GM18502 (cell line): ENCODE data around the gene SPRR3.

ENCODE experiments used
- ATAC-seq: cut with Tn5 transposase; IDR thresholded peaks from one replicate; pipeline ENCODE4 v1.9.1; 2021; ENCODE audit warnings: mild to moderate bottlenecking; ENCODE audit not compliant: unreplicated experiment, poor library complexity

Gene SPRR3, protein sequence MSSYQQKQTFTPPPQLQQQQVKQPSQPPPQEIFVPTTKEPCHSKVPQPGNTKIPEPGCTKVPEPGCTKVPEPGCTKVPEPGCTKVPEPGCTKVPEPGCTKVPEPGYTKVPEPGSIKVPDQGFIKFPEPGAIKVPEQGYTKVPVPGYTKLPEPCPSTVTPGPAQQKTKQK

DNA sequence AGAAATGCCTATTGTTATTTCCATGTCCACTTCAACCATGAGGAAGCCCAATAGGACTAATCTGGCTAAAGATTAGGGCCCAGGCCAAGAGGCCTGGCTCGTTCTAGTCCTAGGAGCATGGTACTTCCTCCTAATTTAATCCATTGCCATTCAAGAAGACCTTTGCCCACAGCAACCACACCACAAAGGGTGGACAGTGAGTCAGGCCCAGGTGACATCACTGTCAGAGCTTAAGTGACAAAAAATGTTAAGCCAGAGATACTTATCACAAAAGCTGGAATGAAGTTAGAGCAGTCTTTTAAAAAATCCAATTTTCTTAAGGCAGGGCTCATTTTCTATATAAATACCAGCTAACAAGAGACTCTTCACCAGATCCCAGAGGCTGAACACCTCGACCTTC lies at the start of gene SPRR3:
Gene SPRR3 (plus strand): TSS at position 368 of the 400 bp plus-strand sequence. CDS start 1,272 bp downstream, outside the sequence.
- ATAC-seq: no peak

DNA sequence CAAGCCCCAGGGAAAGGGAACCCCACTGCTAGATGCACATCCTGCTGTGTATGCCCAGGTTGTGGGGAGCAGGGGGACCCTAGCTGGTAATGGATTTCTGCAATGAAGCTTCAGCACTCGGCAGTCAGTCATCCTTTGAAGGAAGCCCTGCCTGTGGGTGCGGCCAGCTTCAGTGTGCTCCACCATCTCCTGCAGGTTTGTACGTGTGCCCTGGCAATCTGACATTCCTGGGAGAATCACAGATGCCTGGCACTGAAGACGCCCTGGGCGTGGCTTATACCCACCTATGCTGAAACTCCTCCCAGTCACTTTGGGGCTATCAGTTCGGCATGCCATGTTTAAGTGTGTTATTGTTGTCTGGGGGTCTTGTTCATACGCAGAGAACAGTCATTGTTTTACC lies 47.8 kb upstream of the SPRR3 start:
- ATAC-seq: no peak

DNA sequence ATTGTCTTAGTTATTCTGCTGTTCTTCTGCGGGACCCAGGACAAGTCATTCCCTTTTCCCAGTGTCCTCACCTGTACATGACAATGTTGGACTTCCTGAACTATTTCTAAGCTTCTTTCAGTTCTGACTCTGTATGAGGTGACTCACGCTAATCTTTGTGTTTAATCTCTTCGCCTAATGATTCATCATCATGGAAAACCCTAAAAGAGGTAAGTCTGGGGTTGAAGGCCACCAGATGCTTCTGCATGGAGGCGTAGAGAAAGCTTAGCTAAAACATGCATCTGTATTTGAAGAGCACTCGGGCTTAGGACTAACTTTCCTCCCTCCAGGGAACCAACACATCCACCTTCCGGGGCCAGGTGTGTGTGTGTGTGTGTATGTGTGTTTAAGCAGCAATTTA lies 47.1 kb upstream of the SPRR3 start:
- ATAC-seq: no peak

DNA sequence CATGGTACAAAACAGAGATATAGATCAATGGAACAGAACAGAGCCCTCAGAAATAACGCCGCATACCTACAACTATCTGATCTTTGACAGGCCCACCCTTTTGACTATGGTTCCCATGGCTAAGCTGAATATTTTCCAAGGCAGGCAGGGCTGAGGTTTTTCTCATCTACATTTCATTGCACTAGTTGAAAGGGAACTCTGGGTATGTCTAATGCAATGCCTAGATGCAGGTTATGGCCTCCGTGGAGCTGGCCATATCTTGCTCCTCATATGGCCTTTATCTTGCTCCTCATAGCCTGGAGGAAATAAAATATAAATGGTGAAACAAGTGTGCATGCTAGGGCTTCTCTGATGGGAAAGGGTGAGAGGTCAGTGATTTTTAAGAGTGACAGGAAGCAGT lies 44.0 kb upstream of the SPRR3 start:
- ATAC-seq: no peak

DNA sequence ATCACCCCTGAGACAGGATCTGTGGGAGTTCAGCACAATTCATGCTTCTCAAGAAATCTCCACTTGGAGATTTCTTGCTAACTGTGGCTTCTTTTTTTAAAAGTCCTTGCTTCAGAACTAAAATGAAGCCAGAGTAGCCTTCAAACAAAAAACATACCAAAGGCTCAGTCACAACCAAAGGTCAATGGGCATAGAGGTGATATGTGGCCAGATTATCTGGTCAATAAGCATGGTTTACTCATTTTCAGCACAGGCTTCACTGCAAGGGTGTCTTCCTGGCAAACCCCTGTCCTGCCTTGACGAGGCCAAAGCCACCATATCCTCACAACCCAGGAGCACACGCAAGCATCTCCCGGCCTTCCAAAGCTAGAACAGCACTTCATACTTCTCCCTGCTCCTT lies 42.3 kb upstream of the SPRR3 start:
- no peak for ATAC-seq

DNA sequence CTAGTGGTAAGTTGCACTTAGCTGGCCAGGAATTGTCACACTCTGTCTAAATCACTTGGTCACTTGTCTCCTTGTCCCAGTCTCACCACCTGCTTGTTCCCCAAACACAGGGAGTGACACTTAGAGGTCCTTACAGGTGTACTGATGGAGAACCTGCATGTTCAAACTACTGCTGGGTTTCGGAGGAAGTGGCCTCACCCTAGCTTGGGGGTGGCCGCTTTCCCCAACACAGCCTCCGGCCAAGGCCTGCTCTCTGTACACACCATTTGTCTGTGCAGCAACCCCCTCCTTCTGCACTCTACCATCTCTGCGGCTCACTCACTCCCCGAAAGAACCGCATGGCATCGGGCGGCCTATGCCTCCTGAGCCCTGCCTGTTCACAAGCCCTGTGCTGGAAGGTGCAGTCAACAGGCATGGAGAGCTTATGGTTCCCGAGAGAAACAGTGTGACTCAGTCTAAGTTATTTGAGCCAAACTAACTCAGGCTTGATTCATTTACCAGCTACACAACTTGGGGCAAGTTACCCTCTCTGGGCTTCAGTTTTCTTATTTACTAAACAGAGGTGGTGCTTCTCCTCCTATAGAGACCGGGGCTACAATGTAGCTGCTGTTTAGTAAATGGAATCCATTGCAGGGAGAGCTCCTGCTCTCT lies 41.6 kb upstream of the SPRR3 start:
- ATAC-seq: no peak

DNA sequence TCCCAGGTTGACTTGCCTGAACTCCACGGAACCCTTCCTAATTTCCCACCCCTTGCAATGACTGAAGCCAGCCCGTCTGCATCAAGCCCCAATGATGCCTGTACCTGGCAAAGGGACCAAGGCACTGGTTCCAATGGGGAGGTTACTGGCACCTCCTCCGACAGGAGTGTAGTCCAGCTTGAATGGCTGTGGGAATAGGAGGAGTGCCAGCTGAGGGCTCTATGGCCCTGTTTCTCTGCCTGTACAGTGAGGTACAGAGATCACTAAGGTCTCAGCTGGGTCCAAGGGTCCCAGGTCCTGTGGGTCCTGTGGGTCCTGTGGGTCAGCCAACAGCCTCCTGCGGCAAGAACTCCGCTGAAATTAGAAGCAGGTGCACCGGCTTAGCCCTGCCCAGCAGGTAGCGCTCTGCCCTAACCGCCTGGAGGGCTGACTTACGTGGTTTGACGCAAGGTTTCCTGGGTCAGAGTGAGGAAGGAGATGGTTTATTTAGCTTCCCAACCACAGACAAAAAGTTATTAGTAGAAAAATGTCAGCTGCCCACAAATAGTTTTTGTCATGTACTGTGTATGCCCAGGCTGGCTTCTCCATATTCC lies 41.0 kb upstream of the SPRR3 start:
- ATAC-seq: no peak

DNA sequence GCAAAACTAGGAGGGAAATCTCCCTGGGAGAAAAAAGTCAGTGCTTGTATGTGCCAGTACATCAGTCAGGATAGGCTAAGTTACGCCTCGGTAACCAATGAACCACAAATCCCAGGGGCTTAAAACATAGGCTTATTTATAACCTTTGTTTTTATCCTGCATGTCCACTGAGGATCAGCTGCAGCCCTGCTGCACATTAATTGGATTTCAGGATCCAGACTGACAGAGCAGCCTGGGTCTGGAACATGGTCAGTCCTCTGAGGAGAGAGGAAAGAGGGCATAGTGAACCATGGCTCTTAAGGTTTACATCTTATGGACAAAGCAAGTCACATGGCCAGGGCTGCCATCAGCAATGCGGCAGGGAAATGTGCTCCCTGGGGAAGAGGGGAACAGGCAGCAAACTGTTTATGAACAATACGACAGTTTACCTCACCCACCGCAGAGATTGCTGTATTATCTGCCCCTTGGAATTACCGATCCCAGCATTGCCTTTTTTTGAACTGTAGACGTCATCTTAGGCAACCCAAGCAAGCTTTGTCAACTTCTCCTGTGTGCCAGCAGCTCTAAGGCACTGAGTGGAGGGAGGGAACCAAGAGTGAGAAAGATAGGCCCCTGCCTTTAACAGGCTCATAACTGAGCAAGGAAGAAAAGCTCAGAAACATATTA lies 40.2 kb upstream of the SPRR3 start:
- no peak for ATAC-seq

DNA sequence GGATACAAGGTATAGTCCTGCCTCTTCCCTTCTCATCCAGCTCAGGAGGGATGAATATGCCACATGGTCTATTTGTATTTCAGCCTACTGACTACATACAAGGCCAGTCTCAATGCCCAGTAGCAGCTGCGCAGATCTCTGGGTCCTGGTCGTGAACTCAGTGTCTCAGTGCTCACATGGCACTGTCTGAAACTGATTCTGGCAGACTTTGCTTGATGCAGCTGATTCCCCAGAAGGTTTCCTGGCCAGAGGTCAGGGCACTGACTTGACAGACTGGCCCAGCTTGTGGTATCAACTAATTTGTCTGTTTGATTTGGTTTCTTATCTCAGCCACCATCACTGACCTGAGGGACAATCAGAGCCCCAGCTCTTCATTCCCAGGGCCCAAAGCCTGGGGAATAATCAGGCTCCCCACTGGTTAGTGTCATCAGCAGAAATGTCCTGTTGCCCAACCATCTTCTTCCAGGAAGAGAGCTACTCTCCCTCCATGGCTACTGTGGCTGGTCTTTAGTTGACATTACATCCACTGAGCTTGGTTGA lies 38.6 kb upstream of the SPRR3 start:
- ATAC-seq: no peak

DNA sequence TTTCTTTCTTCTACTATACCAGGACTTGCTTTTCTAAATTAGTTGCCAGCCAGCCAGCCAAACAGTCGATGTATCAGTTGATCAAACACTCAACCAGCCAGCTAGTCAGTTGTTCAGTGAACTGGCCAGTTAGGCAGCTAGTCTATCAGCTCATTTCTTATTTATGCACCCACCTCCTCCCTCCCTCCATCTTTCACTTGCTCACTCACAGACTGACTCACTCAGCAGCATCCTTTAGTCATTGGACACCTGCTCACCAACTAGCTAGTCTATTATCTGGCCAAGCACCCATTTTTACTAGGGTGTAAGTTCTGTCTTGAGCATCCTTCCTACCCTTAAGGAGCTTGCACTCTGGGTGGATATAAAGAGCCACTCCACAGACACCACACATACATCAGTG lies 37.0 kb upstream of the SPRR3 start:
- no peak for ATAC-seq

DNA sequence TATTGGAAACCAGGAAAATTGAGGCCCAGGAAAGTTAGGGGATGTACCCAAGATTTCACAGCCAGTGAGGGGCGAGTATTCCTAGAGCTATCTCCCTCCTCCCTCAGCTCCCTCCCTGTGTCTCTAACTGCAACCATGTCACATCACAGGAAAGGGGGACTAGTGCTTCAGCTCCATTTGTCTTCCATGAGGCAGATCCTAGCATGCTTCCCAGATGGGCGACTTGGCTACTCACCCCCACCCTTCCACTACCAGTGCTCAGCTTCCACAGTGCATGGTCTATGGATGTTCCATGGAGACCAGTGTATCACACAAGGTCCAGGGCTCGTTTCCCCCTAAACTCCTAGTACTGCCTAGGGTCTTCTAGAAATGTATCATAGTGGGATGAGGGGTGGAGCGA lies 35.7 kb upstream of the SPRR3 start:
- no peak for ATAC-seq

DNA sequence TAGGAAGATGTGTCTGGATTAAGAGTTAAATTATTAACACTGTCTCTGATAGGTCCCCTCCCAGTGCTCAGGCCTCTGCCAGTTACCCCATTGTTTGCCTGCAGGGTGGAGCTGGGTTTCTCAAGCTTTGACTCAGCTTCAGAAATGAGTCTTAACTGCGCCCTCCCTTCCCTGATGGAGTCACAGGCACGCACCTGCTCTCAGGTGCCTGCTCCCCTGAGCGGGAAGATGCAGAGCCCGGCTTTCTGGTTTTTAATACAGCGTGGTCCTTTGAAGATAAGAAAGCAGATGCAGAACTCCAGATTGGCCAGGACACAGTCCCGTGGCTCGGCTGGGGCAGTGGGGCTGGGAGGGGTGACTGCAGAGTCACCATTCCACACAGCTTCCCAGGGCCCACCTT lies 34.3 kb upstream of the SPRR3 start:
- ATAC-seq: no peak

DNA sequence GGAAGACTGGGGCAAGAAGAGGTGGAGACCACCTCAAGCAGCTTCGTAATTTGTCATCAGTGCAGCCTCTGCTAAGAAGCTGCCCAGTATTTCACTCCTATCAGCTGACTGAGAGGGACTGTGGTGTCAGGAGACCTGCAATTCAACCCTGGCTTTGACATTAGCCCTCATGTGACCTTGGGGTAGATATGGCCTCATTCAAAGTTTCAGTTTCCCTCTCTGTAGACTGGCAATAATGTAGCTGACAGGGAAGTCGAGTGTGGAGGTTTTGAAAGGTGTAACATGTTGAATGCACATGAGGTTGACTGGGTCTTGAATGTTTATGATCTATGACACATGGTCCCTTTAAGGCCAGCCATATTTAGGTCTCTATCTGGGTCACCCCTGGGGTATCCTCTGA lies 33.3 kb upstream of the SPRR3 start:
- ATAC-seq: peak; percentile 85

DNA sequence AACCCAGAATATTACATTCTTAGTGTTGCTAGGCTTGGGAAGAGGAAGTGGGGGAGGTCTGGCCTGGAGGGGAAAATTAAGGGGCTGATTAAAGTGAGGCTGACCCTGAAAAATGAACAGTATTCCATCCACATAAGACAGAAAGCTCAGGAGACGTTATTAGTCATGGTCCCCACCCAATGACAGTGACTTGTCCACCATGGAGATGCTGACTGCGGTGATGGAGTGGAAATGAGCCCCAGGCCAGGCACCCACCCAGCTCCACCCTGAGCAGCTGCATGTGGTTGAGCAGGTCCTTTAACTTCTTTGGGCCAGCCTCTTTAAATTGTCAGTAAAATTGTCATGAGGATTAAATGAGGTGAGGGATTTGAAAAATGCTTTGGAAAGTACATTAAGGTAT lies 32.5 kb upstream of the SPRR3 start:
- ATAC-seq: no peak

DNA sequence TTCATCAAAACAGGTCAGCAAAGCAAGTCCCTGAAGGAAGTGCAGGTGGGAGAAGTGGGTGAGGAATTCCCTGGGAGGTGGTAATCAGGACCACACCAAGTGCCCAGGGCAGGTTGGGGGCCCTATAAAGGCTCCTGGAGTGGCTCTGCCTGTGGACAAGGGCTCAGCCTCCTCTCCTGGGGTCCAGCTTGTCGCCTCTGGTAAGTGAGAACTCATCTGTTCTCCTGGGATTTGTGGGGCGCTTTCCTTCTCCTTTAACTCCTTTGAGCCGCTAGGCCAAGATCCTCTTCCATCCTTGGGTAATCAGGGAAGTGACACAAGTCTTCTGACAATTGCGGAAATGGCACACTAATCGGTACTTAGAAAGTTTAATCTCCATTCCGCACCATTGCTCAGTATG lies 31.1 kb upstream of the SPRR3 start, which contains the start of gene SPRR4:
Gene SPRR4 (plus strand): TSS at position 154 of the 400 bp plus-strand sequence. CDS start 1,243 bp downstream, outside the sequence.
- no peak for ATAC-seq

DNA sequence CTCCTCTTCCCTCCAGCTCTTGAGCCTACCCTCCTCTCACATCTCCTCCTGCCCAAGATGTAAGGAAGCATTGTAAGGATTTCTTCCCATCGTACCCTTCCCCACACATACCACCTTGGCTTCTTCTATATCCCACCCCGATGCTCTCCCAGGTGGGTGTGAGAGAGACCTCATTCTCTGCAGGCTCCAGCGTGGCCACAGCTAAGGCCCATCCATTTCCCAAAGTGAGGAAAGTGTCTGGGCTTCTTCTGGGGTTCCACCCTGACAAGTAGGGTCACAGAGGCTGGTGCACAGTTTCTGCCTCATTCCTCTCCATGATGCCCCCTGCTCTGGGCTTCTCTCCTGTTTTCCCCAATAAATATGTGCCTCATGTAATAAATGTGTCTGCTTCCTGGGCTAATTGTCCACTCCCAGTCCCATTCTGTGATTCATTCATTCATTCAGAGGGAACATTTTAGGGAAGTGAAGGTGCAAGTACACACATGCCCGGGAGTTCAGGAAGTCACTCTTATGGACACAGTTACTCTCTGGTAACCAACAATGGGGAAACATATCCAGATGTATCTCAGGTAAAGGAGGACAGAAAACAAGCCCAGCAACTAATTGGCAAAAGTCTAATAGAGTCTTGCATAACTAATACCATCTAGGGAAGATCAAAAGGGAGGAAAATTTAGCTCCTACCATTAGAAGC lies 29.2 kb upstream of the SPRR3 start:
- ATAC-seq: no peak

DNA sequence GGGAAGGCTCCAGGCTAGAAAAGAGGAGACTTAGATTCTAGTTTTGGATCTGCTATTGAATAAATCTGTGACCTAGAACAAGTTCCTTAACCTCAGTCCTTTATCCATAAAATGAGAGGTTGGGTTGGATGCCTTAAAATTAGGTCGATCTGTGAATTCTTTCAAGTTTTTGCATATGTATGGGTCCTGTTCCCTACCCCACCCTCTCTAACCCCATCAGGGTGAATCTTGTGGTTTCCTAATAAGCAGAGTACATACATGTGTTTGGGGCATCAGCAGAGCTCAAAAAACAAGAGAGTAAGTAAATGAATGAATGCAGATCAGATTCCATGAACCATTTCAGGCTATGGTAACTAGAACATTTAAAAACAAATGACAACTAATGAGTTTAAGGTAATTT lies 24.9 kb upstream of the SPRR3 start:
- ATAC-seq: no peak

DNA sequence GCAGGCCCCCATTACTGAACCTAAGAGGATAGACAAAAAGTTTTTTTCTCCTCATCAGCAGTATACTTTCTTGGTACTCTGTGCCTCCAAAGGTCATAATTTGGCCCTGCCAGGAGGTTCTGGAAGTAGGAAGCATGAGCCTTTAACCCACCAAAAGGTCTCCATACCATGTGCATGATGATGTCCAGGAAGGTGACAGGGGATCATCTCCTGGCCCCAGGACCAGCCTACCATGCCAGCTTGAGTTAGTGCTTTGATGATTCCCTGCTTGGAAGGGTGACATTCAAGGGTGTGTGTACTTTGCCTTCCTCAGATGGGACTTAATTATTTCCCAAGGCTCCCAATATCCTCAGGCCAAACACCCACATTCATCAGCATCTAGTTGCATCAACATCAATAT lies 23.9 kb upstream of the SPRR3 start:
- ATAC-seq: no peak

DNA sequence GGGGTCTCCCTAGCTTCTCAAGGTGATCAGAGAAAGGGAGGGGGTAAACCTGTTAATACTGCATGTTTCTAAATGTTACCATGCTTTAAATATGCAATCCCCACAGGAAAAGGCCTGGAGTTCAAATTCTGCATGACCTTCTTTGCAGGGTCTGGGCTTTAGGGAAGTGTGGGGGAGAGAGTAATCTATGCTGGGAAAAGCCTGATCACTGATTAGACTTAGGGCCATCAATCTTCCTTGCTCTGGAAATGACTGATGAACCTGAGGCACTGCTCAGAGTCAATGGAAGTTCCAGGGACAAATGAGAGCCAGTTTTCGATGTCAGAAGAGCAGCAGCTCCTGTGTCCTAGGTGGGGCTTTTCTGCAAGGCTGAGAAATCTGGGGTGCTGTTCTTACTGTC lies 20.9 kb upstream of the SPRR3 start:
- ATAC-seq: no peak

DNA sequence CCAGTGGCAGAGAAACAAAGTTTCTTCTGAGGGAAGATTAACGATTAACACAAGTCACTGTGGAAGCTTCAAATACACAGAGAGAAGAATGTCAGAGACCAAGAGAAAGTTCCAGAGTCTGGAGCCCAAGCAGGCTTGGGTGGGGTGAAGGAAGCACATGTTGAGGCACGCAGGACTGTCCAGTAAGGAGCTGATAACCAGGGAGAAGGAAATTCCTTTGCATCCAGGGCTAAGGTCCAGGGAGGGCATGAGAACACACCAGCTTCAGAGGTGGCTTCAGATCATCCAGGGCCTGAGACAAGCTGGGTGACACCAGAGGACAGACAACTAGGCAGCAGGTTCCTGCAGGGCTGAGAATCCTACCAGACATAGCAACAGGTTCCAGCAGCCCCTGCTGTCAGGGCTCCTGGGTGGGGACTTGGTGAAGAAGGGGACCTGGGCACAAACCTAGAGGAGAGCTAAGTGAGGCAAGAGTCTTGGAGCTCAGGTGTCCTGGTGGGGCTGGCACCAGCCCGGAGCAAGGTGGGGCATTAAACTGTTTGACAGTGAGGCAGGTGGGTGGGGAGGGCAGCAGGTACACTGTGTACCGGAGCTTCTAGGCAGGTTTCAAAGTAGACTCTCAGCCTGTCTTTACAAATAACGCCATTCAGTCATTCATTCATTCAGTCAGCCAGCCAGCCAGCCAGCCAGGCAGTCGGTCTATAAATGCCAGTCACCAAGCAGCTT lies 20.2 kb upstream of the SPRR3 start:
- ATAC-seq: no peak
